ENCODE data around the gene ERBB4.
"Not testable (repeated sequence)": the region's sequence is repeated elsewhere in the genome, so short reads cannot be mapped to it uniquely, and the experiment has no call there.

The ERBB4 gene

DNA sequence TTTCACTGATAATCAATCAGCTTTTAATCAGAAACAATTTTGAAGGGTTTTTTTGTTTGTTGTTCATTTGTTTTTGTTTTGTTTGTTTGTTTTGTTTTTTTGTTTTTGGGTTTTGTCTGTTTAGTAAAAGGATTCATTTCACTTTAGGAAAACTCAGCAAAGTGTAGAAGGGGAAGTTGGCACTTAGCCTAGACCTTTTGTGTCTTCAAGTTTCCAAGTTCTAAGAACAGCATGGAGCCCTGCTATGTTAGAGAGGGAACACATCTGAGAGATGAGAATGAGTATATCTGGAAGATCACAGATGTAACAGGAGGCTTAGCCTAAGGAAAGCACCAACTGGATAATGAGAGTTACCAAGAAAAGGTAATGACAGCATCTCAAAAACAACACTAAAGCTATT, 501.5 kb downstream of the ERBB4 start:
- no peak for DNase-seq

DNA sequence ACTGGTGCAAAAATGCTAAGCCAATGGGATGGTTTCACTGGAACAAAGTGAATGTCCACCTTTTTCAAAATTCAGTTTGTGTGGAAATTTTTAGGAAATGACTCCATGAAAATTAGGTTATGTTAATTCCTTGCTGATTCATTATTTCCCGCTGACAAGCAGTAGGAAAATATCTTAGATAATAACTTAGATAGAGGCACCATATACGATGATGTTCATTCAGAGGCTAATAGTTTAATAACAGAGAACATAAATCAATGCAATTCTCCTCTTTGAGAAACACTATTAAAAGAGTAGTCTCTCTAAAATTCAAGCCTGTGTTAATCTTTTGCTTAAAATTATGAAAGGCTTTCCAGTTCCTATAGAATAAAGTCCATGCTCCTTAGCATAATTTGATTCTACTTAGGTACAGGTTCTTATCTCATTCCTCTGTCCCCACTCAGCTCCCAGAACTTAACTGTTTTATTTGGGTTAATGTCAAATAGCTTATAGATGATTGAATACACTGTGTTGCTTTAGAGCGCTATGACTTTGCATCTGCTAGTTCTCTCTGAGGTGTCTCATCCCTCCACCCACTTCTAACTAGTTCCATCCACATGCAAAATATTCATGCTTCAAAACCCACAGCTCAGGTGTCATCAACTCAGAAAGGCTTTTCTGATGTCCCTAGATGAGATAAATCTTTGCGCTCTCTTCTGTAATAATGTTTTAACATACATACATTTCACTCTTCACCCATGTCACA, 503.6 kb downstream of the ERBB4 start:
- DNase-seq = no peak

DNA sequence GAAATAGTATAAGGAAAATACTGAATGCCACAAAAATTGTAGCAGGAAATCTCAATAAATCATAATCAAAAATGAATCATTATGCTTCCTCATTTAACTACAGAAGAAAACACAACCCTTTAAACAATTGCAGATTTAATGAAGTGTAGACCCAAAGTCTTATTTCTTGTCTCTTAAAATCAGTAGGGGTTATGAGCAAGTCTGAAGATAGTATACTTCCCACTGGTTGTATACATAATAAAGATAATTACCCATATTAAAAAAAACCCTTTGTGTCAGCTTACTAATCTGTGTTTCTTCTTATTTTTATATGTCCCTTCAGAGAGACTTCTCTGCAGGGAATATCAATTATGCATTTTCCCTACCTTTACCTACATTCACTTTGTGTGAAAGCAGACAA, 504.7 kb downstream of the ERBB4 start:
- DNase-seq = no peak

DNA sequence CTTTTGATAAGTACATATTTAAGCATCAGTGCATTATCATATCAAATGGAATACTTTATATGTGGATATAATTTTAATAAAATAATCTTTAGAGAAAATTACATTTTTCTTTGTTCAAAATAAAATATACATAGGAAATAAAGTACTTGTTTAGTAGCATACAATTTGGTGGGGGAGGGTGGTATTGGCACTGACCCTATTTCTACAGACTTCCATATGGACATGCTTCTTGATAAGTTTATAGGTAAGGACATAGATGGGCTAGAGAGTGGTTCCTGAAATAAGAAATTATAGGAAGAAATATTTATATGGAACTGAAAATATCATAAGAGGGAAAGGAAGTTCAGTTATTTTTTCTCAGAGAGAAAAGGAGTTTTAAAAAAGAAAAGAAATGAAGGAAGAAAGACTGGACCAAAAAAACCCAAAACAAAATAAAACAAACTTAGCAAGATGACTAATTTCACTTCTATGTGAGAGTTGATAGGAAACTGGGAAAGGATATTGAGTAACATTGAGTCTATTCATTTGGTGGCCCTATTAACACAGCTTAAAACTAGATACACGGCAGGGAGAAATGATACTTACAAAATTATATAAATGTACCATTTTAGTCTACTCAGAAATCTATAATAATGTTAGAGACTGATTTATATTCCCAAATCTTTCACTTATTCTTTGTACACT, 505.9 kb downstream of the ERBB4 start:
- no peak for DNase-seq

DNA sequence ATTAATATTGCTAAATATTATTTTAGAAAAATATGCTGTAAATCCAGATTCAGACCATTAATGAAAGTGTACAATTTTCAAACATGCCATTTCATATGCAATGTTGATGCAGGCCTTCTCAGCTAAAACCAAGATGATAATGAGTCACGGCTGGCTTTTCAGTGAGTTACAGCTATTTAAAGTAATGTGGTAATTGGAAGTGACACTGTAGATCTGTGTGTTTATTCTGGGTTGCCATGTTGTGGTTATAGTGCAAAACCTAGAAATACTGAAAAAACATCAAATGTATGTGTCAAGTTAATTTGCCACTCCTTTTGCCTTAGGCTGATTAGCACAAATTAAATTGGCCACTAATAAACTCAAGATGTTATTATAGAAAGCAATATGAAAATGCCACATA, 506.6 kb downstream of the ERBB4 start:
- no peak for DNase-seq

DNA sequence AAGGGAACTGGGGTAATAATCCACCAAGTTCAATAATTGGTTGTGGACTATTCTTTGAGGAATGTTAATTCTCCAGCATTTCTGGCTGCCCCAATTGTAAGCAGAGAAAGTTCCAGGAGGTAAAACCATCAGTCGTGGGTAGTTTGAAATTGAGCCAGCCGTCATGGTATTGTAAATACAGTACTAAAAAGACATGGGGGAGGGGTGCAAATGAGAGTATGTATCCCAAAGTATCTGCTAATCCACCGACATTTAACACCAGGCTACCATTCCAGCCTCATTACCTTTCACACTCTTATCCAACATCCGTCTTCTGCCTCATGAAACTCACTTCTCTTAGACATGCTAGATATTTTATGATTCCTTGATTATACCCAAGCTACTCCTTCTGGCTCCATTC, 507.9 kb downstream of the ERBB4 start:
- no peak for DNase-seq

DNA sequence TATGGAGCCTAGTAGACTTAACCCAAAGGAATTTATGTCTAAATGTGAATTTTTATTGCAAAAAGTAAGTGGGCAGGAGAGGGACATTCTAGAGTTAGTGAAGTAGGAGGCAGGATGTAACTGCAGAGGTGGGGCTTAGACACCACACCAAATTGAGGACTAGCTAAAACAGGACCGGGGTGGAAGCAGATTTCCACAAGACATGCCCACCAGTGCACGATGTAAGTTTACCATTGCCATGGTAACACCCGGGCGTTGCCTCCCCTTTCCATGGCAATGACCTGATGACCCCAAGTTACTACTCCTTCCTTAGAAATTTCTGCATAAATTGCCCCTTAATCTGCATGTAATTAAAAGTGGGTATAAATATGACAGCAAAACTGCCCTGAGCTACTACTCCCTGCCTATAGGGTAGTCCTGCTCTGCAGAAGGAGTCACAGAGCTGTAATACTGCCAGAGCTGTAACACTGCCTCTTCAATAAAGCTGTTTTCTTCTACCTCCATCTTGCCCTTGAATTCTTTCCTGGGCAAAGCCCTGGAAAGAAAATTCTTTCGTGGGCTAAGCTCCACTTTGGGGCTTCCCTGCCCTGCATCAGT, 509.7 kb downstream of the ERBB4 start:
- no peak for DNase-seq

DNA sequence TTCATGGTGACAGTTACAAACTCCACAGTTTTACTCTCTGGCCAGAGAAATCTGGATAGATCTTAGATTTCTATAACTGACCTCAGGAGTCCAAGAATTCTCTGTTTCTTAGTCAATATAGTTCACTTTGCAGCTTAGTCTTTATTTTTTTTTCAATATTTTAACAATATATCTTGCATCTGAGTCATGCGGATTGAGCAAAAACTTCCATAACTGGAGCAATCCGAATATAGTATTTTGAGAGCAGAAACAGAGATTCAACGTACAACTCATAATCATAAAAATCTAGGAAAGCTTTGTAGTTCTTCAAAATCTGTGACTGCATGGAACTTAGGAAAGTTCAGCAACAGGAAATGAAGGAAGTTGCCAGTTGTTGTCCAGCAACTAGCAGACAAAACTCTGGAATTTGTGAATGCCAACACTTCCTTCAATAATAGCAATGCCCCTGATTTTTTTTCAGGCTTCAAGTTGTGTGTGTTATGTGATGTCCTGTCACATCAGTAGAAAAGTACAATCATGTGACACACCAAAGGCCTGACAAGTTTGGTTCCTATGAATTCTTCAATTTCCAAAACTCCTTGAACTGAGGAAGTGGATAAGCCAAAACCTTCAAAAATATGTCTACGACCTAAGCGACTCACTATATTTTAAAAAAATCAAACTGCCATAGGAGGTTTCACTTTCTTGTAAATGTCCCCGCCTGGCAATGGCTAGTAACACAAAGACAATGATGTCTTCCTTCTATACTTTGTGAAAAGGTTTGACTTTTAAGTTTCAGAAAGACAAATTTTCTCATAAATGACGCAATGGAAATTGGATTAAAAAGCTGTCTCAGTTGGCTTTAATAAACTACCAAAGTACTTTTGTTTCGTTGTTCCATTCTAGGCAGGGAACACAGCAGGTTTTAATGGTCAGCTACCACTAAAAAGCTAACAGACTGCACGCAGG, 510.6 kb downstream of the ERBB4 start:
- DNase-seq = no peak

DNA sequence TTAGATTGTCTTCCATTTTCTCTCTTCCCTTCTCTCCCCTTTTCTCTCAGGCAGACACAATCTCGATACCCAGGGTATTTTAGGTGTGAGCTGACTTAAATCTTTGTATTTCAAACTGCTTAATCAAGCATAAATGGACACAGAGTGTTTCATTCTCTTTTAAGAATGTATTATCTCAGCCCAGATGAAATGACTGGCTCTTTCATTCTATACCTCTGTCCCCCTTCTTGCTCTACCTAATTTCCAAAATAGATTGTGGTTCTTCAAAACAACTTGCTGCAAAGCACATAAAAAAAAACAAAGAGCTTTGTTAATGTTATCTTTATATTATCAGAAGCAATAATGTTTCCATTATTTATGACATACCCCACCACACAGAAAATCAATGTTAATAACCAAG, 514.6 kb downstream of the ERBB4 start:
- DNase-seq = no peak

DNA sequence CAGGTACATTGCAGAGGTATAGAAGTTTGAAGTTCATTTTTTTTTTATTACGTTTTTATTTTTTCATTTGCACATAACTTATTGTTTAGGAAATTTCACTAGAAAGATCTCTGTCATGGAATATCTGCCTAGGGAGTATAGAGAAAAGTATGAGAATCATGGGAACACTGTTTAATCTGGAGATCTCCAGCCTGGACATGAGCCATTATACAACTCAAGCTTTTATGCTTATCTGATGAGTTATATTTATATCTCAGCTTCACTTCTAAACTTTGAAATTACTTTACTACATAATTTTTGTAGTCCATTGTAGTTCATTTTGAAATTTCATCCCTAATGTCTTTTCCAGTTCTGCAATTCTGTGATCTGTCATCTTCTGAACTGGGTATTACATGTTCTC, 515.6 kb downstream of the ERBB4 start:
- no peak for DNase-seq

DNA sequence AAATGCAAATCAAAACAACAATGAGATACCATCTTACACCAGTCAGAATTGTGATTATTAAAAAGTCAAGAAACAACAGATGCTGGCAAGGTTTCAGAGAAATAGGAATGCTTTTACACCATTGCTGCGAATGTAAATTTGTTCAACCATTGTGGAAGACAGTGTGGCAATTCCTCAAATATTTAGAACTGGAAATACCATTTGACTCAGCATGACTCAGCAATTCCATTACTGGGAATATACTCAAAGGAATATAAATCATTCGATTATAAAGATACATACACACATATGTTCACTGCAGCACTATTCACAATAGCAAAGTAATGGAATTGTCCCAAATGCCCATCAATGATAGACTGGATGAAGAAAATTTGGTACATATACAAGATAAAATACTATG, 516.7 kb downstream of the ERBB4 start:
- no peak for DNase-seq

DNA sequence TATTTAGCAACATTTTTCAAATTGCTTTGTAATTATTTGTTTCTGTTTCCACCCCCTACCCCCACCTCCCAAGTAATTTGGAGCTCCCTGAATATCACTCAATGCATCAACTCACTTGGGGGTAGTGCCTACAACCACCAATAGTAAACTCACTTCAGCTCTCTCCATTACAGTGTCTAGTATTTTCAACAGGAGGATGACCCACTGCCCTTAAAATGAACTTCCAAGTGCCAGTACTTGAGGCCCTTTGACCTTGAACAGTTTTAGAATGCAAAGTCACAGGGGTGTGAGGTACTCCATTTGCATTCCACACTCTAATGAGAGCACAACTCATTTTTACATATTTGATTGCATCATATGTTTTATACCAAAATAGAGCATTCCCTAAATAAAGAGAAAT, 523.0 kb downstream of the ERBB4 start:
- DNase-seq = no peak

DNA sequence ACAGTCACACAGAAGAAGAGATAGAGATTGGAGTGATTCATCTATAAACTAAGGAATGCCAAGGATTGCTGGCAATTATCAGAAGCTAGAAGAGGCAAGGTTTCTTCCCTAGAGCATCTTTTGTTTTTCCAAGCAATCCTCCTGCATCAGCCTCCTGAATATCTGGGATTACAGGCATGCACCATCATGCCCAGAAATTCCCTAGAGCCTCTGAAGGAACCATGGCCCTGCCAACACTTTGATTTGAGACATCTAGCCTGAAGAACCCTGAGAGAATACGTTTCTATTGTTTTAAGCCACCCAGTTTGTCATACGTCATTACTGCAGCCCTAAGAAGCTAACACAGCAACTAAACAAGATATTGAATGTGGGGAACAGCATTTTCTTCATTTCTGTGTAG, 525.0 kb downstream of the ERBB4 start:
- DNase-seq = no peak

DNA sequence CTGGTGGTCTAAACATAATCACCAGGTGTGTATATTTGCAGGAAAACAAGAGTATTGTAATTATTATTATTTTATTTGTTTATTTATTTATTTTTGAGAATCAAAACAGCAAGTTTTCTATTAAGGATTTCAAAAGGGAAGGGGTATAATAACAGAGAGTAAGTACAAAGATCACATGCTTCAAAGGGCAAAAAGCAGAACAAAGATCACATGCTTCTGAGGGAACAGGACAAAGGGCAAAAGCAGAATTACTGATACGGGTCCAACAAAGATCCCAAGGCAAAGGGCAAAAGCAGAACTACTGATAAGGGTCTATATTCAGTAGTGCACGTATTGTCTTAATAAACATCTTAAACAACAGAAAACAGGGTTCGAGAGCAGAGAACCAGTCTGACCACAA, 528.3 kb downstream of the ERBB4 start:
- not testable (repeated sequence) for DNase-seq

DNA sequence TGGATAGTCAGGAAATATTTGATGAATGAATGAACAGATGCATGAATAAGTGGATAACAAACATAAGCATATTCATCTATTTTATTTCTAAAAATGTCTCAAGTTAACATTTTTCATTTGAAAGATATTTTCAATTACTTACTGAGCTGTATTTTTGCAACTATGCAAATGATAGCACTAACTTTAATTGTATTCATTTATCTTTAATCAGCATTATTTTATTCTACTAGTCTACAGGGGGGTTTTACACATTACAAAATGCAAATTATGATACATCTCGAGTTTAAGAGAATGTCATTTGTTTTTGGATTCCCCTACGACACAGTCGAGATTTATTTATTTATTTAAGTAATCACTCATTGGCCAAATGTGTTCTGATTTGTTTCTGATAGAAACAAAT, 530.6 kb downstream of the ERBB4 start:
- no peak for DNase-seq

DNA sequence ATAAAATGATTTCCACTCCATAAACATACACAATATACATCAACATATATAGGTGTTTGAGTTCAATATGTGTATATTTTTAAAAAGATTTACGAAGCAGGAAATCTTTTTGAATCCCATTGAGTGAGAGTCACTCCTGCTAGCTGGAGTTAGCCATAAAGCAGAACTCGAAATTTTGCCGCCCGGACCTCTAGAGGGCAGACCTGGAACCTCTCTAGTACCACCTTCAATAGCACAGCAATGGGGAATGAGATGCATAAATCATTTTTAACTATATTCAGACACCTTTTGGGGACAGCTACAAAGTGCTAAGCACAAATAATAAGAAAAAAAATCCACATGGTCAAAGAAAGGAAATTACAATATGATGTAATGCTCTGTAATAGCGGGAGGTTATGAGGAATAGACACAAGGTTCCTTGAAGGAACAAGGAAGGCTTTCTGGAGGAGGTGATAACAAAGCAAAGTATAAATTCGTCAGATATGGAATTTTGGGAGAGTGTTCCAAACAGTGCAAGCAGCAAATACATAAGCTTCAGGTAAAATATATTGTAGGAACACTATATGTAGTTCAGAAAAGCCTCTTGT, 533.4 kb downstream of the ERBB4 start:
- peak; percentile 65 for DNase-seq

DNA sequence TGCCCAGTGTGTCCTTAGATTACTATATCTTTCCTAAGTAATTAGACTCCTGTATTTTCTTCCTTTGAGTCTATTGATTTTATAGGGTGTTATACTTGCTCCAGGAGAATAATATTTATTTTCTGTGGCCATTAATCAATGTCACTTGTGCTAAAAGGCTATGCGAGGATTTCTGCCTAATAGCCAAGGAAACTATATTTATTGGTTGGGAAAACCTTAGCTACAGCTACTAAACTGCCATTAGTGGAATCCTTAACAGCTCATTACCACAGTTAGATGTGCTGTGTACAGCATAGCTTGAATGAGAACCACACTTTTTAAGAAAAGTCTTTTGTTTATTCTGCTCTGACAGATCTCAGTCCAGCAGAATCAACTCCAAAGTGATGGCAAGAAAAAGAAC, 537.3 kb downstream of the ERBB4 start:
- no peak for DNase-seq

DNA sequence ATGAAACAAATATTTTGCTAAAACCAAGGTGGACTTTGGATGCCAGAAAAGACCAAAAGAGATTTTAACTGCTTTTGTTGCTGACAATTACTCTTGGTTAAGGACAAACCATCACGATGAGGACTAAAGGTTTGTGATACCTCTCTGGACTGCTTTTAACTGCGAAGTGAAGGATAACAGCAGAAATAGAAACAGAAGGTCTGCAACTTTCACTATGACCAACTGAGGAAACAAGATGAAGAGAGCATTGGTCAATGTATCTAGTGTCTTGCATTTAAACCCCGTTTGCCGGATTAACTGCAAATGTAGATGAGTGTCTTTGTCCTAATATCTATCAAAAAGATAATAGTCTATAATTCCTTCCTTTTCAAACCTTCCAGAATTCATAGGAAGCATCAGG, 541.7 kb downstream of the ERBB4 start:
- no peak for DNase-seq

DNA sequence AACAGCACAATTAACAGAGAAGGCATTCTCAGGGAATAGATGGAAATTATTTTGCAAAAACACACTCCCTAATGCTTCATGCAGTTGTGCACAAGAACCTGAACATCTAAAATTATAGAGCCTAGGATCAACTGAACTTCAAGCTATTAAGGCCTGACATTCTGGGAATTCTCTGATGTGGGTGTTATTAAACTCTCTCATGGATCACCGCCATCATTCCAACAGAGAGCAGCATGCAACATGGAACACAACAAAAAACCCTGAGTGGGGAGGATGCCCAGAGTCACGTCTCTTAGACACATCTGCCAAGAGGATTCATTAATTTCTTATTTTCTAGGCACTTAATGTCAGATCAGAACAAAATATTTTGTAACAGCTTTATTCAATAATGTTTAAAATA, 543.8 kb downstream of the ERBB4 start:
- DNase-seq = no peak

DNA sequence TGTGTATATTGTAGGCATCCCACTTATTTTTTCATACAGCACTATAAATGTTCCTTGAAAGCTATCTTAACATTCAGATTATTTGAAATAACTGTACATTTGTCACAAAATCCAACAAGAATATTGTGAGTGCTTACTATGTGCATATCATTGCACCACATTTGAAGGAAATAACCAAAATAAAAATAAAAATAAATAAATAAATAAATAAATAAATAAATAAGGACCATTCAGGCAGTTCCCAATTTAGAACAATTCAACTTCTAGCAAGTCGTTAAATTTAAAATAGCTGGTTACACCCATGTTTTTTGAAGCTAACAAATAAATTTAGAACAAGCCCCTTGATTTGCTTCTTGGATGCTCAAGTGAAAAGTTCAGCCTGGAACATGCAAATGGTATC, 548.3 kb downstream of the ERBB4 start:
- DNase-seq = no peak

DNA sequence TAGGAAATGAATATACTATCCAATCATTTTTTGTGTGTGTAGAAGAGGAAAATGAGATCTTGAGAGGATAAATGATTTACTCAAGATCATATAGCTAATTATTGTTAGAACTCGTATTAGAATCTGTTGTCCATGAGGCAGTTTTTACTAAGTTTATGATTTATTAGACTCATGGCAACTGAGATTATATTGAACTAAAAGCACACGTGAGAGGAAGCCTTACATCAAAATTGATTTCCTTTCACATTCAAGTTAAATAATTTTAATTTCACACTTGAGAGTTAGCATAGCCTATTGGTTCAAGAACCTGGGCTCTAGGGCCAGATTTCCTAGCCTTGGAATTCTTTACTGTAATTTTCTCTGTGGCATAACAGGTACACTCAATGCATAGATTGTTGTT, 552.3 kb downstream of the ERBB4 start:
- DNase-seq = no peak

DNA sequence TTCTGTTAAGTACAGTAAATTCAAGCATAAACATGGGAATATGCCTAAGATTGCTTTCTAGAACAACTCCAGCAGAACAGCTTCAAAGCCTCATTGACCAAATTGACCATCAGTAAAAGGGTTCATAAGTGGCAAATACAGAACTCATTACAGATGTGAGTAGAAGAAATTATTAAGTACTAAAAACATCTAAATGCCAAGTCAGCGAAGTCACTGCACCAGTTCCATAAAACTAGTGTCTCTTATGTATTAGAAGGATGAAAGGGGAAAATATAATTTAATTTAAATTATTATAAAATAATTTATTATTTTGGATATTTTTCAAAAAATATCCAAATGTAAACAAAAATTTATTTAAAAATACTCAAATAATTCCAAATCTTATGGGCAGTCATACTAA, 553.2 kb downstream of the ERBB4 start:
- DNase-seq = no peak

DNA sequence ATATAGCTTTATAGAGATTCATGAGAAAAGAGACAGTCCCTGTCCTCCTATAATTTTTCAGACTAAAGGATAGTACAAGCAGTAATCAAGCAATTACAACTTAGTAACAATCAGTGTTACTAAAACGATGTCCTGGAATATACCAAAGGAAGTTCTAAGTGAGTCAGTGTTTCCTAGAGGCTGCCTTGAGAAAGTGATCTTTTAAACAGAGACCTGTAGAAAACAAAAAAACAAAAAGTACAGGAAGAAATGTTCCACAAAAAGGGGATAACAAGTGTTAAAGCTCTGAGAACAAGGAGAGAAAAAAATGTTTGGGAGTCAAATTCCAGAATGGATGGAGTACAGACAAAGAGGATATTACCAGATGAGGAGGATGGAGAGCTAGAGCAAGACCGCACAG, 556.4 kb downstream of the ERBB4 start:
- DNase-seq = no peak

All from islet precursor cell (in vitro differentiated cells).